ENCODE results near the gene PLCB4. TPM values are rescaled to one million over a fixed set of nuclear protein-coding genes. Genes with fewer than 3 reads are reported as not detected.
"Not testable (repeated sequence)": the region's sequence is repeated elsewhere in the genome, so short reads cannot be mapped to it uniquely, and the experiment has no call there.

The PLCB4 gene
- total RNA-seq, 1 donor from 2014 or later = 30.5 TPM

- DNase-seq = no peak
- no peaks in the 10 kb centered on the region for H3K27me3 ChIP-seq (ENCODE audit: low read depth)
- intact Hi-C loops (cut with micrococcal nuclease) = no loop called here
- no peak for TF ChIP-seq CTCF (IDR thresholded peaks at IDR 0.05; ENCODE audit: borderline replicate concordance)
- H3K9me3 ChIP-seq (replicated peaks) = peaks cover 11% of the 10 kb centered on the region
- H3K4me3 ChIP-seq = no peak overlapping the region
- no peaks in the 10 kb centered on the region for H3K36me3 ChIP-seq
- H3K4me1 ChIP-seq = no peaks in the 10 kb centered on the region
- no peak overlapping the region for H3K27ac ChIP-seq (replicated peaks)
These were observed 25.5 kb upstream of the PLCB4 start for GRCh38 chr20:9043364-9043763.

GRCh38 chr20:9047928-9048327, 21.0 kb upstream of the PLCB4 start:
- H3K27ac ChIP-seq (replicated peaks); H3K36me3 ChIP-seq; DNase-seq; H3K4me1 ChIP-seq; intact Hi-C loops (cut with micrococcal nuclease); H3K27me3 ChIP-seq (ENCODE audit: low read depth); H3K4me3 ChIP-seq: not testable (repeated sequence)
- peaks cover 29% of the 10 kb centered on the region for H3K9me3 ChIP-seq (replicated peaks)

- no peak for DNase-seq
- no peak overlapping the region for H3K27ac ChIP-seq (replicated peaks)
- H3K36me3 ChIP-seq = no peaks in the 10 kb centered on the region
- H3K27me3 ChIP-seq (ENCODE audit: low read depth) = no peaks in the 10 kb centered on the region
- H3K4me3 ChIP-seq = no peak overlapping the region
- H3K9me3 ChIP-seq (replicated peaks) = peaks cover 29% of the 10 kb centered on the region
- intact Hi-C loops (cut with micrococcal nuclease) = no loop called here
- H3K4me1 ChIP-seq = peaks cover 9% of the 10 kb centered on the region
- TF ChIP-seq CTCF (IDR thresholded peaks at IDR 0.05; ENCODE audit: borderline replicate concordance) = no peak
These were observed 17.4 kb upstream of the PLCB4 start for GRCh38 chr20:9051508-9051907.

- Histone ChIP-seq H3K27me3 (ENCODE audit: low read depth) (no peaks in the 10 kb centered on the region), H3K9me3 (replicated peaks) (peaks cover 29% of the 10 kb centered on the region), H3K36me3 (no peaks in the 10 kb centered on the region), H3K27ac (replicated peaks) (no peak overlapping the region), H3K4me1 (peaks cover 9% of the 10 kb centered on the region), H3K4me3 (no peak overlapping the region)
- DNase-seq = no peak
- no peak for TF ChIP-seq CTCF (IDR thresholded peaks at IDR 0.05; ENCODE audit: borderline replicate concordance)
- intact Hi-C loops (cut with micrococcal nuclease) = no loop called here
These were observed 16.8 kb upstream of the PLCB4 start for GRCh38 chr20:9052136-9052535.

- TF ChIP-seq CTCF (IDR thresholded peaks at IDR 0.05; ENCODE audit: borderline replicate concordance) = no peak
- intact Hi-C loops (cut with micrococcal nuclease) = no loop called here
- no peak for DNase-seq
These were observed 15.8 kb upstream of the PLCB4 start for GRCh38 chr20:9053108-9053507.

GRCh38 chr20:9054176-9054575, 14.7 kb upstream of the PLCB4 start:
- no peak for TF ChIP-seq CTCF (IDR thresholded peaks at IDR 0.05; ENCODE audit: borderline replicate concordance)
- Histone ChIP-seq H3K36me3 (no peaks in the 10 kb centered on the region), H3K9me3 (replicated peaks) (peaks cover 10% of the 10 kb centered on the region), H3K27ac (replicated peaks) (no peak overlapping the region), H3K27me3 (ENCODE audit: low read depth) (no peaks in the 10 kb centered on the region), H3K4me1 (peaks cover 9% of the 10 kb centered on the region), H3K4me3 (no peak overlapping the region)
- DNase-seq = no peak
- intact Hi-C loops (cut with micrococcal nuclease) = no loop called here

More at GRCh38 chr20:9053108-9053507, 15.8 kb upstream of the PLCB4 start:
- no peaks in the 10 kb centered on the region for H3K36me3 ChIP-seq
- no peak overlapping the region for H3K27ac ChIP-seq (replicated peaks)
- H3K4me1 ChIP-seq = peaks cover 9% of the 10 kb centered on the region
- no peak overlapping the region for H3K4me3 ChIP-seq
- peaks cover 20% of the 10 kb centered on the region for H3K9me3 ChIP-seq (replicated peaks)
- H3K27me3 ChIP-seq (ENCODE audit: low read depth) = no peaks in the 10 kb centered on the region

Measured in left ventricle myocardium inferior (tissue), 1 donor.